Trophoblast cell (in vitro differentiated cells and primary cell): ENCODE data around the gene JOSD2.

Experiments used
- DNase-seq, 2 donors: peaks; one replicate each; pipeline ENCODE4 v3.0.0-alpha.2; 2016
- H2AFZ ChIP-seq: 2 replicates; pipeline ENCODE4 v1.6.1; 2013; ENCODE audit warnings: low read length, moderate library complexity, mild to moderate bottlenecking; ENCODE audit not compliant: insufficient read depth, poor library complexity
- H2AK5ac ChIP-seq: 2 replicates; pipeline ENCODE4 v1.6.1; 2013; ENCODE audit warnings: mild to moderate bottlenecking, low read length
- H2BK120ac ChIP-seq: 2 replicates; pipeline ENCODE4 v1.6.1; 2013; ENCODE audit warnings: low read length, mild to moderate bottlenecking, moderate library complexity; ENCODE audit not compliant: insufficient read depth, poor library complexity
- H2BK12ac ChIP-seq: 2 replicates; pipeline ENCODE4 v1.6.1; 2013; ENCODE audit warnings: mild to moderate bottlenecking, low read length, moderate library complexity
- H2BK5ac ChIP-seq: 2 replicates; pipeline ENCODE4 v1.6.1; 2013; ENCODE audit warnings: low read length, low read depth, moderate library complexity, mild to moderate bottlenecking; ENCODE audit not compliant: poor library complexity
- H3K14ac ChIP-seq: 2 replicates; pipeline ENCODE4 v1.6.1; 2013; ENCODE audit warnings: mild to moderate bottlenecking, low read length
- H3K18ac ChIP-seq: 2 replicates; pipeline ENCODE4 v1.6.1; 2013; ENCODE audit warnings: mild to moderate bottlenecking, low read length
- H3K23ac ChIP-seq: 2 replicates; pipeline ENCODE4 v1.6.1; 2013; ENCODE audit warnings: low read length
- H3K27ac ChIP-seq: 2 replicates; pipeline ENCODE4 v1.5.1; 2013; ENCODE audit warnings: low read depth, mild to moderate bottlenecking, inconsistent platforms, low read length, moderate library complexity
- H3K27me3 ChIP-seq: 2 replicates; pipeline ENCODE4 v1.6.1; 2013; ENCODE audit warnings: inconsistent platforms, mild to moderate bottlenecking, low read length, moderate library complexity; ENCODE audit not compliant: insufficient read depth
- H3K36me3 ChIP-seq, 2 experiments: 1 replicate in 1 of 2; 2 replicates in 1 of 2; pipeline ENCODE4 v1.6.1; 2013; ENCODE audit warnings: low read length in 2 of 2, mild to moderate bottlenecking in 2 of 2, moderate library complexity in 1 of 2; ENCODE audit not compliant: insufficient read depth in 2 of 2, control insufficient read depth in 1 of 2
- H3K4ac ChIP-seq: 2 replicates; pipeline ENCODE4 v1.6.1; 2013; ENCODE audit warnings: low read depth, mild to moderate bottlenecking, low read length, moderate library complexity
- H3K4me1 ChIP-seq, 2 experiments: 1 replicate in 1 of 2; 2 replicates in 1 of 2; pipeline ENCODE4 v1.6.1; 2013; ENCODE audit warnings: low read length in 2 of 2, mild to moderate bottlenecking in 2 of 2, moderate library complexity in 1 of 2; ENCODE audit not compliant: insufficient read depth in 2 of 2, control insufficient read depth in 1 of 2
- H3K4me2 ChIP-seq: 2 replicates; pipeline ENCODE4 v1.6.1; 2013; ENCODE audit warnings: inconsistent platforms, mild to moderate bottlenecking, low read length, moderate library complexity
- H3K4me3 ChIP-seq: 2 replicates; pipeline ENCODE4 v1.5.1; 2013; ENCODE audit warnings: mild to moderate bottlenecking, low read depth, low read length, inconsistent platforms
- H3K79me1 ChIP-seq: one replicate; pipeline ENCODE4 v1.6.1; 2013; ENCODE audit warnings: low read length
- H3K79me2 ChIP-seq: 2 replicates; pipeline ENCODE4 v1.6.1; 2013; ENCODE audit warnings: low read length, mild to moderate bottlenecking; ENCODE audit not compliant: control insufficient read depth, insufficient read depth, poor library complexity
- H3K9ac ChIP-seq: 2 replicates; pipeline ENCODE4 v1.6.1; 2013; ENCODE audit warnings: mild to moderate bottlenecking, low read length
- H3K9me3 ChIP-seq: 2 replicates; pipeline ENCODE4 v1.6.1; 2013; ENCODE audit warnings: low read depth, mild to moderate bottlenecking, control low read depth, inconsistent platforms, low read length; ENCODE audit not compliant: insufficient read depth
- H4K12ac ChIP-seq: 2 replicates; pipeline ENCODE4 v1.6.1; 2013; ENCODE audit warnings: low read depth, mild to moderate bottlenecking, low read length, moderate library complexity
- H4K8ac ChIP-seq: 2 replicates; pipeline ENCODE4 v1.6.1; 2013; ENCODE audit warnings: low read depth, mild to moderate bottlenecking, low read length, moderate library complexity
- H4K91ac ChIP-seq: one replicate; pipeline ENCODE4 v1.6.1; 2013; ENCODE audit warnings: low read depth, mild to moderate bottlenecking, low read length, moderate library complexity
- WGBS: extraction: QIAGEN DNeasy Blood & Tissue Kit; methylation state at CpG from one replicate; pipeline ENCODE4 v1.1.7; 2013; ENCODE audit warnings: missing lambda C conversion rate; ENCODE audit not compliant: insufficient read length, insufficient coverage; ENCODE audit errors: extremely low coverage; 5-methylcytosine and 5-hydroxymethylcytosine counted together

Gene JOSD2

GRCh38 chr19:50489461-50490011, 21.5 kb downstream of the JOSD2 start:
- no peak overlapping the region for H2AK5ac ChIP-seq
- no peak overlapping the region for H3K4ac ChIP-seq
- no peak overlapping the region for H4K8ac ChIP-seq
- H3K79me1 ChIP-seq: peaks cover 3% of the 10 kb centered on the region
- no peak for DNase-seq
- no peak overlapping the region for H3K18ac ChIP-seq
- peaks cover 2% of the 10 kb centered on the region for H3K27me3 ChIP-seq
- H2BK12ac ChIP-seq: no peak overlapping the region
- no CpG with 5 or more reads among the region's 24 CpGs for WGBS
- H3K4me2 ChIP-seq: peak overlapping the region; percentile 29
- H3K14ac ChIP-seq: no peak overlapping the region
- H3K4me3 ChIP-seq: no peak overlapping the region
- H3K4me1 ChIP-seq: peaks cover 4 to 12% of the 10 kb centered on the region in 2 experiments
- no peak overlapping the region for H2AFZ ChIP-seq
- no peak overlapping the region for H3K9ac ChIP-seq
- no peak overlapping the region for H3K23ac ChIP-seq
- H2BK120ac ChIP-seq: no peak overlapping the region
- H3K36me3 ChIP-seq: peaks cover 8 to 16% of the 10 kb centered on the region in 2 experiments
- no peaks in the 10 kb centered on the region for H3K79me2 ChIP-seq
- H3K9me3 ChIP-seq: peaks cover 4% of the 10 kb centered on the region
- H3K27ac ChIP-seq: no peak overlapping the region
- no peak overlapping the region for H2BK5ac ChIP-seq
- H4K12ac ChIP-seq: no peak overlapping the region
- H4K91ac ChIP-seq: peak overlapping the region; percentile 21

GRCh38 chr19:50488389-50489194, 22.4 kb downstream of the JOSD2 start:
- no peak overlapping the region for H3K4ac ChIP-seq
- 100% methylated on average over 2 of the region's 13 CpGs for WGBS
- no peak overlapping the region for H3K27ac ChIP-seq
- peaks cover 8 to 17% of the 10 kb centered on the region in 2 experiments for H3K36me3 ChIP-seq
- H3K79me1 ChIP-seq: peaks cover 3% of the 10 kb centered on the region
- no peak overlapping the region for H3K9ac ChIP-seq
- no peak overlapping the region for H3K4me3 ChIP-seq
- no peak overlapping the region for H2AK5ac ChIP-seq
- no peak overlapping the region for H3K23ac ChIP-seq
- H3K4me2 ChIP-seq: no peak overlapping the region
- no peak overlapping the region for H2BK120ac ChIP-seq
- H3K27me3 ChIP-seq: peaks cover 2% of the 10 kb centered on the region
- H3K79me2 ChIP-seq: no peaks in the 10 kb centered on the region
- no peak overlapping the region for H2AFZ ChIP-seq
- no peak overlapping the region for H2BK12ac ChIP-seq
- no peak overlapping the region for H4K12ac ChIP-seq
- no peak overlapping the region for H2BK5ac ChIP-seq
- H4K8ac ChIP-seq: no peak overlapping the region
- peaks cover 4 to 12% of the 10 kb centered on the region in 2 experiments for H3K4me1 ChIP-seq
- H4K91ac ChIP-seq: no peak overlapping the region
- no peak overlapping the region for H3K14ac ChIP-seq
- no peak for DNase-seq
- H3K18ac ChIP-seq: no peak overlapping the region
- peaks cover 4% of the 10 kb centered on the region for H3K9me3 ChIP-seq

- Histone ChIP-seq H3K4me1 (peaks cover 4 to 10% of the 10 kb centered on the region in 2 experiments), H3K4me3 (no peak overlapping the region), H3K27ac (no peak overlapping the region), H2AK5ac (no peak overlapping the region), H4K12ac (no peak overlapping the region), H3K27me3 (peaks cover 2% of the 10 kb centered on the region), H3K4me2 (no peak overlapping the region), H3K9ac (no peak overlapping the region), H3K4ac (no peak overlapping the region), H2AFZ (no peak overlapping the region), H4K91ac (no peak overlapping the region), H3K36me3 (peaks cover 19 to 30% of the 10 kb centered on the region in 2 experiments), H3K79me1 (peaks cover 3% of the 10 kb centered on the region), H3K9me3 (peaks cover 4% of the 10 kb centered on the region), H3K79me2 (no peaks in the 10 kb centered on the region), H2BK5ac (no peak overlapping the region), H2BK12ac (no peak overlapping the region), H3K14ac (no peak overlapping the region), H3K18ac (no peak overlapping the region), H4K8ac (no peak overlapping the region), H2BK120ac (no peak overlapping the region), H3K23ac (no peak overlapping the region)
- no CpG with 5 or more reads among the region's 18 CpGs for WGBS
- DNase-seq: peak in 1 of 2 donors; percentile 26
These were observed 24.0 kb downstream of the JOSD2 start for GRCh38 chr19:50486823-50487515.

GRCh38 chr19:50485284-50485955, 25.6 kb downstream of the JOSD2 start:
- DNase-seq: no peak
- Histone ChIP-seq H3K4me3 (no peak overlapping the region), H3K36me3 (peaks cover 33 to 44% of the 10 kb centered on the region in 2 experiments), H2AFZ (no peak overlapping the region), H3K27me3 (no peaks in the 10 kb centered on the region), H3K14ac (no peak overlapping the region), H4K12ac (no peak overlapping the region), H3K9ac (no peak overlapping the region), H3K4me2 (no peak overlapping the region), H3K4me1 (peaks cover 4 to 9% of the 10 kb centered on the region in 2 experiments), H2BK12ac (no peak overlapping the region), H2BK5ac (no peak overlapping the region), H2AK5ac (no peak overlapping the region), H3K79me2 (no peaks in the 10 kb centered on the region), H3K23ac (no peak overlapping the region), H4K8ac (no peak overlapping the region), H3K4ac (no peak overlapping the region), H3K9me3 (peaks cover 2% of the 10 kb centered on the region), H2BK120ac (no peak overlapping the region), H3K27ac (no peak overlapping the region), H4K91ac (no peak overlapping the region), H3K79me1 (peaks cover 3% of the 10 kb centered on the region), H3K18ac (no peak overlapping the region)
- no CpG with 5 or more reads among the region's 10 CpGs for WGBS
